ENCODE data around the gene GTF3C5. TPM values are rescaled to one million over a fixed set of nuclear protein-coding genes. Genes with fewer than 3 reads are reported as not detected.

GTF3C5 gene
- total RNA-seq, 1 donor from 2014 or later: 36.5 TPM

- H3K4me3 Mint-ChIP-seq (ENCODE audit: unreplicated experiment): no peak overlapping the region
- no peaks in the 10 kb centered on the region for H3K9me3 Mint-ChIP-seq (ENCODE audit: low read depth)
- no peak for DNase-seq (ENCODE audit: low spot score)
- no peak overlapping the region for H3K27ac Mint-ChIP-seq (ENCODE audit: unreplicated experiment)
- no peaks in the 10 kb centered on the region for H3K27me3 Mint-ChIP-seq (ENCODE audit: low read depth)
- peaks cover 29% of the 10 kb centered on the region for H3K36me3 Mint-ChIP-seq (ENCODE audit: low read depth)
- TF ChIP-seq CTCF (IDR thresholded peaks at IDR 0.05): no peak
- peaks cover 5% of the 10 kb centered on the region for H3K4me1 Mint-ChIP-seq (ENCODE audit: low read depth)
These were observed 14.3 kb downstream of the GTF3C5 start for GRCh38 chr9:133045132-133045531.

GRCh38 chr9:133046196-133046899, 15.6 kb downstream of the GTF3C5 start:
- no peaks in the 10 kb centered on the region for H3K9me3 Mint-ChIP-seq (ENCODE audit: low read depth)
- H3K4me3 Mint-ChIP-seq (ENCODE audit: unreplicated experiment): no peak overlapping the region
- H3K36me3 Mint-ChIP-seq (ENCODE audit: low read depth): peaks cover 30% of the 10 kb centered on the region
- H3K27ac Mint-ChIP-seq (ENCODE audit: unreplicated experiment): no peak overlapping the region
- no peaks in the 10 kb centered on the region for H3K27me3 Mint-ChIP-seq (ENCODE audit: low read depth)
- TF ChIP-seq CTCF (IDR thresholded peaks at IDR 0.05): no peak
- peaks cover 8% of the 10 kb centered on the region for H3K4me1 Mint-ChIP-seq (ENCODE audit: low read depth)
- DNase-seq (ENCODE audit: low spot score): no peak

- Mint-ChIP-seq H3K4me1 (ENCODE audit: low read depth) (peaks cover 8% of the 10 kb centered on the region), H3K27ac (ENCODE audit: unreplicated experiment) (no peak overlapping the region), H3K4me3 (ENCODE audit: unreplicated experiment) (no peak overlapping the region), H3K27me3 (ENCODE audit: low read depth) (no peaks in the 10 kb centered on the region), H3K36me3 (ENCODE audit: low read depth) (peaks cover 33% of the 10 kb centered on the region), H3K9me3 (ENCODE audit: low read depth) (no peaks in the 10 kb centered on the region)
- no peak for DNase-seq (ENCODE audit: low spot score)
- TF ChIP-seq CTCF (IDR thresholded peaks at IDR 0.05): no peak
These were observed 16.1 kb downstream of the GTF3C5 start for GRCh38 chr9:133046900-133047295.

GRCh38 chr9:133048595-133048994, 17.8 kb downstream of the GTF3C5 start:
- peaks cover 29% of the 10 kb centered on the region for H3K36me3 Mint-ChIP-seq (ENCODE audit: low read depth)
- DNase-seq (ENCODE audit: low spot score): no peak
- H3K27ac Mint-ChIP-seq (ENCODE audit: unreplicated experiment): no peak overlapping the region
- no peaks in the 10 kb centered on the region for H3K27me3 Mint-ChIP-seq (ENCODE audit: low read depth)
- no peak overlapping the region for H3K4me3 Mint-ChIP-seq (ENCODE audit: unreplicated experiment)
- H3K9me3 Mint-ChIP-seq (ENCODE audit: low read depth): no peaks in the 10 kb centered on the region
- H3K4me1 Mint-ChIP-seq (ENCODE audit: low read depth): peaks cover 8% of the 10 kb centered on the region
- TF ChIP-seq CTCF (IDR thresholded peaks at IDR 0.05): peak; percentile 77

- DNase-seq (ENCODE audit: low spot score): no peak
- TF ChIP-seq CTCF (IDR thresholded peaks at IDR 0.05): no peak
- Mint-ChIP-seq H3K36me3 (ENCODE audit: low read depth) (peaks cover 32% of the 10 kb centered on the region), H3K27me3 (ENCODE audit: low read depth) (no peaks in the 10 kb centered on the region), H3K9me3 (ENCODE audit: low read depth) (no peaks in the 10 kb centered on the region), H3K4me3 (ENCODE audit: unreplicated experiment) (no peak overlapping the region), H3K27ac (ENCODE audit: unreplicated experiment) (no peak overlapping the region), H3K4me1 (ENCODE audit: low read depth) (peaks cover 12% of the 10 kb centered on the region)
These were observed 18.2 kb downstream of the GTF3C5 start for GRCh38 chr9:133049043-133049442.
